Fibroblast of mammary gland (primary cell): ENCODE data around the gene CHST8.

Source experiments
- DNase-seq: peaks from one replicate; pipeline ENCODE4 v3.0.0-alpha.2; 2010; ENCODE audit warnings: low read depth
- H3K4me3 ChIP-seq: 2 replicates; pipeline ENCODE4 v1.5.1; 2011; ENCODE audit warnings: low read depth, mild to moderate bottlenecking, low read length, moderate library complexity; ENCODE audit not compliant: control insufficient read depth
- CTCF ChIP-seq: conservative IDR thresholded peaks from 2 replicates; pipeline ENCODE4 v1.5.1; 2011; ENCODE audit warnings: low read depth, low read length, inconsistent platforms; ENCODE audit not compliant: control insufficient read depth, insufficient read depth

Gene CHST8

GRCh38 chr19:33685541-33685940, 63.8 kb downstream of the CHST8 start:
- H3K4me3 ChIP-seq = no peak overlapping the region
- no peak for DNase-seq
- TF ChIP-seq CTCF = no peak

DNA sequence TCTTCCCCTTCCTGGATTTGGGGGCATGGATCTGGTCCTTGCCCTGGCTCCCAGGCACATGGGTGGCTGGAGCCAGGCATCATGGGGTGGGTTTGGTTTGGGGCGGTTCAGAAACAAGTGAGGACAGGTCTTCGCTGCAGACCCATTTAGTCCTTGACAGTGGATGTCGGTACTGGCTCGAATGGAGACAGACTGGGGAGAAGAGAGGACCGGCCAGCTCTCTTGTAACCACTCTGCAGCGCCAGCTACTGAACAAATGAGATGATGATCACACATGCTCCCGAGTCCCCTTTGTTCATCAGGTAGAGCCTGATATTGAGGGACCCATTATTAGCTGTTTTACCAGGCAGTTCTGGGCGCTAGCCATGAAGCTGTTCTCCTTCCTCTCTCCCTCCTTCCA, 64.5 kb downstream of the CHST8 start:
- no peak for DNase-seq
- H3K4me3 ChIP-seq = no peak overlapping the region
- no peak for TF ChIP-seq CTCF

DNA sequence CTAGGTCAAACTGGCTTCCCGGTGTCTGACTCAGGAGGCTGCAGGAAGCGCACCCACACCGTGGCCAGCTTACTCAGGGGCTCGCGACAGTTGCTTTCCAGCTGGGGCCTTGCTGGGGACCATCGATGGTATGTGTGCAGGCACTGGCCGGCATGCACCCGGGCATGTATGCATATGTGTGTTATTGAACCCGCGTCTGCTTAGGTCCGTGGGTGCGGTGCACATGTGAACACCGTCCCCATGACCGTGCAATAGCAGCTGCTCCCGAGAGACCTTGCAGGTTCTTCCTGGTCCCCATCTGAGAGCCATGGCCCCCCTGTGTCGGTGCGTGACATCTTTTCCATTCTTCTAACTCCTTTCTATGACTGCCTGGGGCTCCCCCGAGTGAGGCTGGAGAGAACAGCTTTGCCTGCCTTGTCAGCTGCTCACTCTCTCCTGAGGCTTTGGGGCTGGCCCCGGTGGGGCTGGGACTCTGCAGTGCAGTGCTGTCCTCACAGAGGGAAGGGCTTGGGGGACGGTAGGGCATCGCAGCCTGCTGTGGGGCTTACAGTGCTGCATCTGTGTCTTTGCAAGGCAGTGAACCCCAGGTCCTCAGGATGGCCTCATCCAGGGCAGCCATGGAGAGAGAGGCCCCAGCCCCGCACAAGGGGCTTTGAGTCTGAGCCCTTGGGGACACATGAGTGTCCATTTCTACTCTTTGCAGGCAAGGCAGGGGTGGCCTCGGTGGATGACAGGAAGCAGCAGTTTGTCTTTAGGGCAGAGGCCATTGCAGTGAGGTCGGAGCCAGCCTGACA, 65.1 kb downstream of the CHST8 start:
- DNase-seq = no peak
- H3K4me3 ChIP-seq = no peak overlapping the region
- TF ChIP-seq CTCF = no peak

DNA sequence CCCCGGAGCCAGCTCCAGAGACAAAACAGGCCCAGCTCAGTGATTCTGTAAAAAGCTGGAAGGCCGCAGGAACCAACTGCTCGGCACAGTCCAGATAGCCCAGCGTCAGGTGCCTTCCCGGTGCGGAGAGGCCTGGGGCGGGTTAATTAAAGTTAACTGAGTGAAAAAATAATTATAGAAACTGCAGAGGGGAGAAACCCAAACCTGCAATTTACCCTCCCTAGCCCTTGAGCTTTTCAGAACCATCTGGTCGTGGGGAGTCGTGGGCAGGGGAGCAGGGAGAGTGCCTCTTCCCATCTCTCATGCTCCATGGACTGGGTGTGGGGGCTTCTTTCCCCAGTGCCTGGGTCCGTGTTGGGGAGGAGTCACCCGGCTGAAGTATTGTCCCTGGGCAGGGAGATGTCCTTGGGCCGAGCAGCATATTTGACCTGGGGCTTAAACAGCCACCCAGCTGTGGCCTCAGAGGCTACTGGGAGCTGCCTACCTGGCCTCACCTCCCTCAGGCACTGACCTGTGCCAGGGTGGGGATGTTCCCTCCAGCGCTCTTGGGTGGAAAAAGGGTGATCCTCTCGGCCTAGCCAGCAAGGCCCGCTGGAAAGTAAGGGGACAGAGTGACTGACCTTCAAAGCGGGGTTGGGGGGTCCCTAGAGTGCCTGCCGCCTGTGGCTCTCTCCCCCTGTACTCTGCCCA, 65.9 kb downstream of the CHST8 start:
- DNase-seq = no peak
- H3K4me3 ChIP-seq = no peak overlapping the region
- no peak for TF ChIP-seq CTCF

DNA sequence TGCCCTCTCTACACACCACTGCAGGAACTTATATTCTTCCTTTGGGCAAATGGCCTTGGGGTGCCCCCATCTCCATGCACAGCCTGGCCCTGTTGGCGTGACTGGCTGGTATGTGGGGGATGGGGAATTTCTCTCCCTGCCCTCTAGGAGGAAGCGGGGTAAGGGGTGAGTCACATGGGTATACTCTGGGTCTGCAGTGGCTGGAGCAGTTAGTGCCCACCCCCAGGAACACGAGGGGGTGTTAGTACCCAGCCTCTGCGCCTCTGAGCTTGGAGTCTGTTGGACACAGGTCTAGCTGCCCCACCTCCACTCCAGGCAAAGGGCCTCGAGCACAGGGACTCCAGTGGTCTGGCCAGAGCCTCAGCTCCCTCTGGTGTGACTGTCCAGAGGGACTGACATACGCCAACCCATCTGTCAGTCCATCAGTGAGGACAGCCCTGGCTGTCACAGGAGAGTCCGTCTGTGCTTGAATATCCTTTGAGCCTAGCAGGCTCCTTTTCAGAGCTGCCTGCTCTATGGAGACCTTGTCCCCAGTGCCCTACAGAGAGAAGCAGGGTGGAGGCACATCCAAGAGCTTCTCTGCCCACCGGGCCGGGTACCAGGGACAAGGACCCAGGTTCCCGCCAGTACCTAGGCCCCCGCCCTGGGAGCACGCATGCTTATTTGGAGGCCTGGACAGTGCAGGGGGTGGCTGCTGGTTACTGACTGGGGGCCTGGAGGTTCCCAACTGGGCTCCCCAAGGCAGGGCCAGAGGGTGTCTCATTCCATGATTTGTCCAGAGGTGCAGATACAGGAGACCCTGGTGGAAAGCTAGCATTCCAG, 66.6 kb downstream of the CHST8 start:
- no peak overlapping the region for H3K4me3 ChIP-seq
- no peak for DNase-seq
- TF ChIP-seq CTCF = no peak

- H3K4me3 ChIP-seq = no peak overlapping the region
- no peak for TF ChIP-seq CTCF
- DNase-seq = no peak
These were observed 67.5 kb downstream of the CHST8 start for GRCh38 chr19:33689138-33689746.
